HG03097 (cell line): ENCODE measurements around the gene ENTREP3.
A peak's percentile ranks its signal among the peaks of the same experiment; 100 is the strongest.

Experiments used
- ATAC-seq: cut with Tn5 transposase; IDR thresholded peaks from one replicate; pipeline ENCODE4 v1.9.1; 2021; ENCODE audit not compliant: unreplicated experiment, low FRiP score

The ENTREP3 gene

GRCh38 chr1:155279268-155279667, 24.0 kb upstream of the ENTREP3 start:
- no peak for ATAC-seq

DNA sequence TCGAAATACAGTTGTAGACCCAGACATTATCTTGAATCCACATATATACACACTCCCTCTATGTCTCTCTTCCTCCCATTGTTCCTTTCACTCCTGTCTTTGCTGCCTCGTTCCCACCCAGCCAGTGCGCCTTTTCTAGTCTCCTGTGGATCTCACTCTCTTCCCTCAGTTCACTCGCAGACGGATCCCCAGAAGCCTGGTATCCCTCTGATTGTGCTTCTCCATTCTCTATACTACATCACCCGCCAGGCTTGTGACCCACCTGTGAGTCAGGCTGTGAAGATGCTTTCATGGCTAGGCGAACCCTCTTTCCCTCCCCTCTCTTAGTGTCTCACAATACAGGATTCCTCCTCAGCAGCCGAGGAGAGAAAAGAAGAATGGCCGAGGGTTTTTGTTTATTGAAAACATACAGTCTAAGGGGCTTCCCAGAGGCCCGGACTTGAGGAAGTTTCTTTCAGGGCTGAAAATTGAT, 23.4 kb upstream of the ENTREP3 start:
- no peak for ATAC-seq

GRCh38 chr1:155277902-155278688, 22.8 kb upstream of the ENTREP3 start:
- no peak for ATAC-seq

- ATAC-seq = peak; percentile 49
These were observed 22.0 kb upstream of the ENTREP3 start, which contains the start of gene HCN3 for GRCh38 chr1:155277070-155277901. HCN3 (plus strand) TSS chr1:155277463; CDS start chr1:155277591, 128 bp downstream.

DNA sequence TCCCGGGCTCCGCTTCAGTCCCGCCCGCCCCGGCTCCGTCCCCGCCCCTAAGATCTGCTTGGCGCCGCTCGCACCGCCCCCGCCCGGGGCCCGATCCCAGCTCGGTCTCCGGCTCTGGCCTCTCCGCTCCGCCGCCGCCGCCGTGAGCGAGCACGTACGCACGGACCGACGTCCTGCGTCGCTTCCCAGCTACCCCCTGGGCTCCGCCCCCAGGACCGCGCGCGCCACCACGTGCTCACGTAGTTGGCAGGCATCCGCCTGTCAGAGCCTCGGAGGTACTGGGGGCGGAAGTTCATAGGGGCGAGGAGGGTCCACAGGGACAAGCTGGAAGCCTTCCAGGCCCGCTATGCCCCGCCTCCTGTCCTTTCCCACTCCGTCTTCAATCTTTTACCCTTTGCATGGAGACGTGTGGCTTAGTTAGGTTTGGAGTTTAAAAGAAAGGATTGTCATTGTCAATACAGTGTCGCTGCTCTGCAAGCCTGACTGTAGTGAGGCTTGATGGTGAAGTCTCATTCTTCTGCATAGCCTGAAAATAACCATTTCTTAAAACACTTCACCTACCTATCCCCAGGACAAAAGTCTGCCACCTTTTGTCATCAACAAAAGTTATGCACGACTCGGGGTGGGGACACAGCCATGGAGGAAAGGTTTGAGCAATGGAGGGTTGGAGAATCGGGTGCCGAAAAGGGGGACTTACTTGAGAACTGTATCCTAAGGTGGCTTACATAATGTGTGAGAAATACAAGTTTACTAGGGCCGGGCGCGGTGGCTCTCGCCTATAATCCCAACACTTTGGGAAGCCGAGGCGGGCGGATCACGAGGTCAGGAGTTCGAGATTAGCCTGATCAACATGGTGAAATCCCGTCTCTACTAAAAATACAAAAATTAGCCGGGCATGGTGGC, 18.3 kb upstream of the ENTREP3 start, which contains the start of gene CLK2:
TSS of gene CLK2 (minus strand) at position 162 of the 903 bp plus-strand sequence. CDS start 2,527 bp downstream, outside the sequence.
- ATAC-seq = peak; percentile 71

- peak; percentile 17 for ATAC-seq
These were observed 17.4 kb upstream of the ENTREP3 start for GRCh38 chr1:155272466-155273342.

DNA sequence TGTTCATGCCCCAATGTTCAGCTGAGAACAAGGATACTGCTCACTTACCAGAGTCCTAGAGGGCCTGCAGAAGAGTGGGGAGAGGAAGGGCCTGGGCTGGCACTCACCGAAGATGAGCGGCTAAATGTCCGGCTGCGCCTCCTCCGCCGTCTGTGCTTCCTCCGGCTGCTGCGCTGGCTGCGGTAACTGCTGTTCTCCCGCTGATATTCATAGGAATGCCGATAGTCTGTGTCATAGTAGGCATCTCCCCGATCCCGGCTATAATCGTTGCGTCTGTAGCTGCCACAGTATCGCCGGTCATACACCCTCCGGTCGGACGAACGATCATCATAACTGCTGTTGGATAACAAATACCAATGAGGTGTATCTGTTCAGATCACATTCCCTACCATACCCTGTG, 14.1 kb upstream of the ENTREP3 start:
- ATAC-seq = no peak

- no peak for ATAC-seq
These were observed 13.3 kb upstream of the ENTREP3 start for GRCh38 chr1:155268630-155269029.

DNA sequence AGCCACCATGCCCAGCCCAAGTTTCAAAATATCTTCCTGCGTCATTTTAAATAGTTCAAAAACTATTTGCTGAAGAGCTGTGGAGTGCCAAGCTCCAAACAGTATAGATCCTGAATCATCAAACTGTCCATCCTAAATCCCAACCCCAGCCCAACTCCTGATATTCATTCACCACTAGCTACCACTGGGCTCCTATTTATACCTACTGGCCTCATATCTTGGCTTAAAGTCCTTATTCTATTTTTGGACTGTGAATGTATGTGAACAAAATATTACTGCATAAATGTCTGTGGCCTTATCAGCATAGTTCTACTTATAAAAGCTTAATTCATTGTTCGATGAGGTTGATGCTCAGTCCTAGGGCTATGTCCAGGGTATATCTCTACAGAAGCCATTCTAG, 12.1 kb upstream of the ENTREP3 start:
- ATAC-seq = no peak

DNA sequence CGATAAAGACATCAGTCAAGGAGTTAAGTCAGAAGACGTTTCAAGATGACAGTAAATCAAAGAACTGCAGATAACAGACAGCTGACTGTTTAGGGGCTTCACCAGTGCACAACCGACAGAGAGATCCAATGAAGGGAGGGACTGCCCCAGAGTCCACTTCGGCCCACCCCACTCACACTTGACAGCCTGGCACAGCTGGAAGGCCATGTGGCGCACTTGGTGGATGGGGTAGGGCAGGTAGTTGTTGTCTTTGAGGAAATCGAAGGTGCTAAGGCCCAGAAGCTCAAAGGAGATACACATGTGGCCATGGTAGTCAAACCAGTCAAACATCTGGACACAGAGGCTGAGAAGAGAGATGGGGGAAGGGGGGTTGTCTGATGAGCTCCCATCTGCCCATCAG, 11.3 kb upstream of the ENTREP3 start:
- ATAC-seq = no peak

DNA sequence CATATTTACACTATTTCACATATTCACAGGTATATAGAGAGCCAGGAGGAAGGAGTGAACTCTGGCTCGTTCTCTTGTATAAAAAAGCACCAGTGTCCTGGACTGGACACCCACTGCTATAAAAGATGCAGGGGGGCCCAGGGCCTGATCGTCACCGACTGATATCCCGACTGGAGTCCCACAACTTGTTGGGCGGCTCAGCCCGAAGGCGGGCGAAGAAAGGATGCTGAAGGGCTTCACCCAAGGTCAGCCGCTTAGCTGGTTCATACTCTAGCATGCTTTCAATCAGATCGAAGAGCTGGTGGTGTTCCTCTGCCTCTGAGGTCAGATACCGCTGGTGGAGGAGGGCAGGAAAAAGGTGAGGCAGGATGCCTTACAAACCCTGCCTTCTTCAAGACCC, 7.8 kb upstream of the ENTREP3 start:
- no peak for ATAC-seq

DNA sequence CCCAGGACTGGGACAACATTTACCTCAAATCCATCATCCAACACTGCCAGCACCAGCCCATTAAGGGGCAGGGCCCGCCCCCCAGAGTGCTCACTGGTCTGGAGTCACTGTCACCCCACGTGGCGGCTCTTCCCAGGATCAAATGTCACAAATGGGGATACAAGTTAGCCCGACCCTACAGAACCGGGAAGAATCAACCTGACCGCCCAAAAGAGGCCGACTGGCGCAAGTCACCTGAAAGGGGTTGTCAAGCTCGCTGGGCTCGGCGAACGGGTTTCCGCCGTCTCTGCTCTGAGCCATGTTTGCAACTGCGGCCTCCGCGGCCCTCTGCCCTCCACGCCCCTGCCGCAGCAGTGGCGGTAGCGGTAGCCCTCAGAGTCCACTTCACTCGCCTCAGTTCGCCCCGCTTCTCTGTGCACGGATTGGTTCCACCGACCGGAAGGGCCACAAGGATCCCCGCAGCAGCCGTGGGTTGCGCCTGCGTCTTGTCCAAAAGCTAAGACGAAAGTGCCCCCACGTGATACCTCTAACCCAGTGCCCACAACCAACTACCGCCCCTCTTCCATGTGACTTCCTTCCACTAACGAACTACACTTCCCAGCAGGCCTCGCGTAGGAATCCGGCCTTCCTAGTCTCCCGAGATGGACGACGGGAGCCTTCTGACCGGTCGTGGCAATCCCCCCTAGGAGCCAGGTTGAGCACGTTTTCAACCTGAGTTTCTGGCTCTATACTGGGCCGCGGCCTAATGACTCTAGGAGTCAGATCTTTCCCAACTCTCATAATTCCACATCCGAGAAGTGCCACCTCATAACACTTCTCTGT, 6.8 kb upstream of the ENTREP3 start, which contains the start of gene SCAMP3:
TSS of gene SCAMP3 (minus strand) at position 509 of the 822 bp plus-strand sequence. CDS start at position 300, 209 bp downstream.
- peak; percentile 80 for ATAC-seq

DNA sequence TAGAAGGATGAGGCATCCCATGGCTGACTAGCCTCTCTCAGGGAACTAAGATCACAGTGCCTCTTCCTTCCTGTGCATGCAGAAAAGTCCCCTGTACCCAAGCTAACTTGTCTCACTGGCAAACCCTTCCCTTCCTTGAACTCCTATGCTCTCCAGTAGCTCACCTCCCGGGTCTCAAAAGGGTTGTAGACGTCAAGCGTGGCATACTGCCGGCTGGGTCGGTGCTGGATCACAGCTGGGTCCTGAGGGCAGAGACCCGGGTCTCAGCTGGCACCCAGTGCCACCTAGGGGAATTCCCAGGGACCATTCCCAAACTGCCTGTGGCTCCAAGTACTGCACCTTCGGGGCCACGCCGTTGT, 6.2 kb upstream of the ENTREP3 start:
- ATAC-seq = peak; percentile 7

GRCh38 chr1:155260276-155260675, 5.0 kb upstream of the ENTREP3 start:
- ATAC-seq = no peak

- no peak for ATAC-seq
These were observed 972 bp upstream of the ENTREP3 start for GRCh38 chr1:155256058-155256852.

DNA sequence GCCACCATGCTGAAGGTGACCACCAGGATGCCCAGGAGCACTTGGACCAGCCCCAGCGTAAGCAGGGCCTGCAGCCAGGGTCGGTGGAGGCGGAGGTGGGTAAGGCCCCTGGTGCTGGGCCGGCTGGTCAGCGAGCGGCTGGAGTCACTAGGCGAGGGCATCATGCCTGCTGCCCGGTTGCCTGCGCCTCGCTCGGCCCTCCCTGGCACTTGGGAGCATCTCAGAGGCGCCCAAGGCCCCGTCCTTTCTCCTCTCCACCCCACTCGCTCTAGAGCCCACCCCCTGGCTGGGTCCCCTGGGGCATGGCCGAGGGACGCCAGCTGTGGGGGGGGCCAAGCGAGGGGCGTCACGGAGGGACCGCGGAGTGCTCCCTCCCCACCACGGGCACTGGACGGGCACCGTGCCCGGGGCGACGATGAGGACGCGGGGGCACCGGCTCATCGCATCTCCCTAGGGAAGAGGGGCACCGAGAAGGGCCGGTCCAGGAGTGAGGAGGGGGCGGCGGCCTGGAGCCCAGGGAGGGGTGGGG, 505 bp downstream of the ENTREP3 start:
- ATAC-seq = no peak

DNA sequence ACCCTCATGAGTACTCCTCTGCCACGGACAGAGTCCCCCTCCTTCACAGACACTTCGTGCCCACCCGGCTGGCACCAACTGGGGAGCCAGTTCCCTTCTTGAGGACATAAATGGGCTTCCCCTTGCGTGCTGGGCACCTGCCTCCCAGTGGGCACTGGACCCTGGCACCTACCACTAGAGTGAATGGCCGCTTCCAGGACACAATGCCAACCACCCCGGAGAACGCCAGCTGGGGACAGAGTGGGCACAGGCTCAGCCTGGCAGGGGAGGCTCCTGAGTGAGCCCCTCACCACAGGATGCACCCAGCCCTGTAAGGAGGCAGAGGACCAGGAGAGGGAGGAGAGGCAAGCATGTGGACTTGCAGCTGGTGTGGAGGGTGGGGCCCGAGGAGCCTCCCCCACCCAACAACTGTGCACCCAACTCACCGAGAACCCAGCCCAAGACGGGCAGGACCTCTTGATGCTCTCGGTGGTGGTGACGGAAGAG, 1.0 kb downstream of the ENTREP3 start:
- no peak for ATAC-seq
